GM10248 (cell line): ENCODE results near the gene B4GALT7.

Experiments
- CTCF ChIA-PET: fragments of 300-600 bp; sonication (Branson Sonifier 250); formaldehyde crosslinking; extraction: SDS; loops from one replicate; lab custom pipeline; 2021; ENCODE audit warnings: antibody characterized with exemption; lab: Yijun Ruan, JAX
- POLR2A ChIA-PET: fragments of 350-650 bp; sonication (Branson Sonifier 250); formaldehyde crosslinking; extraction: SDS; loops from one replicate; lab custom pipeline; 2020; ENCODE audit warnings: antibody characterized with exemption; lab: Yijun Ruan, JAX
- DNase-seq: peaks from one replicate; pipeline ENCODE4 v3.0.0; 2012; ENCODE audit errors: extremely low spot score
- CTCF ChIP-seq: IDR thresholded peaks from 2 replicates; pipeline ENCODE4 v1.5.1; 2012; ENCODE audit warnings: mild to moderate bottlenecking, low read depth; ENCODE audit errors: extremely low read depth, missing control alignments, control extremely low read depth

B4GALT7 gene

GRCh38 chr5:177575488-177575887, 24.4 kb upstream of the B4GALT7 start:
- POLR2A ChIA-PET: no interaction called here
- CTCF ChIA-PET: no interaction called here
- TF ChIP-seq CTCF: no peak
- DNase-seq: no peak

GRCh38 chr5:177576169-177576568, 23.8 kb upstream of the B4GALT7 start:
- no peak for DNase-seq
- no peak for TF ChIP-seq CTCF
- POLR2A ChIA-PET: no interaction called here
- CTCF ChIA-PET: interaction anchor here (1.6 kb wide), 1 partner anchor 17 kb away, joined by 5 read pairs; the partner anchor contains the start of gene TMED9

GRCh38 chr5:177578316-177578715, 21.6 kb upstream of the B4GALT7 start:
- POLR2A ChIA-PET: no interaction called here
- DNase-seq: no peak
- CTCF ChIA-PET: interaction anchor here (1.9 kb wide), 1 partner anchor 9 kb away, joined by 4 read pairs; no protein-coding TSS in a partner anchor
- no peak for TF ChIP-seq CTCF

GRCh38 chr5:177588413-177588909, 11.5 kb upstream of the B4GALT7 start:
- CTCF ChIA-PET: interaction anchor here (0.9 kb wide), 1 partner anchor 28 kb away, joined by 3 read pairs; no protein-coding TSS in a partner anchor
- no peak for DNase-seq
- POLR2A ChIA-PET: no interaction called here
- no peak for TF ChIP-seq CTCF

- DNase-seq: no peak
- CTCF ChIA-PET: no interaction called here
- POLR2A ChIA-PET: no interaction called here
- TF ChIP-seq CTCF: no peak
Observed at GRCh38 chr5:177590406-177590805, 9.5 kb upstream of the B4GALT7 start.

GRCh38 chr5:177591690-177592009, 8.3 kb upstream of the B4GALT7 start:
- no peak for DNase-seq
- ChIA-PET POLR2A (interaction anchor here (0.6 kb wide), 1 partner anchor 98 kb away, joined by 8 read pairs; no protein-coding TSS in a partner anchor), CTCF (interaction anchor here (1.0 to 2.5 kb wide), 6 partner anchors 11 to 138 kb away, joined by 3 to 11 read pairs (median 3); no protein-coding TSS in a partner anchor)
- TF ChIP-seq CTCF: no peak
